Osteocyte (in vitro differentiated cells): ENCODE measurements around the gene SLC39A8. TPM values are rescaled to one million over a fixed set of nuclear protein-coding genes. Genes with fewer than 3 reads are reported as not detected.
"Not testable (repeated sequence)": the region's sequence is repeated elsewhere in the genome, so short reads cannot be mapped to it uniquely, and the experiment has no call there.

ENCODE experiments used
- DNase-seq: peaks from one replicate; pipeline ENCODE4 v3.0.0; 2021; ENCODE audit warnings: mixed read lengths; ENCODE audit not compliant: unreplicated experiment; ENCODE audit errors: extremely low spot score
- H3K27ac Mint-ChIP-seq: one replicate; pipeline ENCODE4 v1.8.0; 2021; ENCODE audit warnings: mild to moderate bottlenecking, mixed read lengths; ENCODE audit not compliant: unreplicated experiment
- H3K27me3 Mint-ChIP-seq: one replicate; pipeline ENCODE4 v1.8.0; 2021; ENCODE audit warnings: mixed read lengths; ENCODE audit not compliant: unreplicated experiment
- H3K36me3 Mint-ChIP-seq: one replicate; pipeline ENCODE4 v1.8.0; 2021; ENCODE audit warnings: mixed read lengths; ENCODE audit not compliant: unreplicated experiment
- H3K4me1 Mint-ChIP-seq: one replicate; pipeline ENCODE4 v1.8.0; 2021; ENCODE audit warnings: mixed read lengths; ENCODE audit not compliant: unreplicated experiment
- H3K4me3 Mint-ChIP-seq: one replicate; pipeline ENCODE4 v1.8.0; 2021; ENCODE audit warnings: mild to moderate bottlenecking, moderate library complexity, mixed read lengths; ENCODE audit not compliant: unreplicated experiment
- H3K9me3 Mint-ChIP-seq: one replicate; pipeline ENCODE4 v1.8.0; 2021; ENCODE audit warnings: mixed read lengths; ENCODE audit not compliant: unreplicated experiment
- CTCF ChIP-seq: fragments of 200-600 bp; sonication (generic); IDR thresholded peaks from 2 replicates; pipeline ENCODE4 v1.5.0; 2021; ENCODE audit warnings: antibody characterized with exemption, mild to moderate bottlenecking, moderate library complexity
- total RNA-seq: library from RNA; stranded (reverse); gene quantifications from 2 replicates; pipeline ENCODE4 v1.2.1, GENCODE V29; 2021

The SLC39A8 gene
- total RNA-seq, 1 donor from 2014 or later: 1.0 TPM

- Mint-ChIP-seq H3K4me3 (no peak overlapping the region), H3K27ac (no peak overlapping the region), H3K36me3 (no peaks in the 10 kb centered on the region), H3K4me1 (no peaks in the 10 kb centered on the region), H3K27me3 (peaks cover 48% of the 10 kb centered on the region), H3K9me3 (no peaks in the 10 kb centered on the region)
- DNase-seq: no peak
- TF ChIP-seq CTCF: no peak
These were observed 42.4 kb upstream of the SLC39A8 start for GRCh38 chr4:102387552-102388150.

GRCh38 chr4:102386966-102387365 lies 41.7 kb upstream of the SLC39A8 start:
- Mint-ChIP-seq H3K27ac (no peak overlapping the region), H3K4me3 (no peak overlapping the region), H3K9me3 (no peaks in the 10 kb centered on the region), H3K36me3 (no peaks in the 10 kb centered on the region), H3K4me1 (no peaks in the 10 kb centered on the region), H3K27me3 (peaks cover 48% of the 10 kb centered on the region)
- no peak for TF ChIP-seq CTCF
- DNase-seq: no peak

- not testable (repeated sequence) for H3K9me3 Mint-ChIP-seq, H3K27ac Mint-ChIP-seq, H3K4me1 Mint-ChIP-seq, H3K4me3 Mint-ChIP-seq, DNase-seq, H3K36me3 Mint-ChIP-seq
- H3K27me3 Mint-ChIP-seq: peaks cover 16% of the 10 kb centered on the region
These were observed 35.0 kb upstream of the SLC39A8 start for GRCh38 chr4:102380253-102380652.

- Mint-ChIP-seq H3K4me3 (no peak overlapping the region), H3K36me3 (no peaks in the 10 kb centered on the region), H3K27me3 (peaks cover 13% of the 10 kb centered on the region), H3K9me3 (peaks cover 7% of the 10 kb centered on the region), H3K4me1 (no peaks in the 10 kb centered on the region), H3K27ac (no peak overlapping the region)
- no peak for DNase-seq
- no peak for TF ChIP-seq CTCF
These were observed 17.7 kb upstream of the SLC39A8 start for GRCh38 chr4:102362922-102363432.

GRCh38 chr4:102358128-102358527 lies 12.8 kb upstream of the SLC39A8 start:
- Mint-ChIP-seq H3K4me3 (no peak overlapping the region), H3K27ac (no peak overlapping the region), H3K27me3 (peaks cover 38% of the 10 kb centered on the region), H3K36me3 (no peaks in the 10 kb centered on the region), H3K9me3 (no peaks in the 10 kb centered on the region), H3K4me1 (no peaks in the 10 kb centered on the region)
- no peak for TF ChIP-seq CTCF
- no peak for DNase-seq

- H3K27me3 Mint-ChIP-seq: peaks cover 41% of the 10 kb centered on the region
- H3K27ac Mint-ChIP-seq, H3K4me1 Mint-ChIP-seq, H3K36me3 Mint-ChIP-seq, DNase-seq, H3K4me3 Mint-ChIP-seq, H3K9me3 Mint-ChIP-seq: not testable (repeated sequence)
These were observed 12.4 kb upstream of the SLC39A8 start for GRCh38 chr4:102357637-102358036.
